NCI-H146 treated with DMSO at 0.1 percent for 48 hours (cell line): ENCODE results near the gene USP19.

ENCODE experiments used
- DNase-seq: peaks from one replicate; lab custom pipeline; 2025; ENCODE audit not compliant: unreplicated experiment; lab: John Stamatoyannopoulos, UW

The USP19 gene

DNA sequence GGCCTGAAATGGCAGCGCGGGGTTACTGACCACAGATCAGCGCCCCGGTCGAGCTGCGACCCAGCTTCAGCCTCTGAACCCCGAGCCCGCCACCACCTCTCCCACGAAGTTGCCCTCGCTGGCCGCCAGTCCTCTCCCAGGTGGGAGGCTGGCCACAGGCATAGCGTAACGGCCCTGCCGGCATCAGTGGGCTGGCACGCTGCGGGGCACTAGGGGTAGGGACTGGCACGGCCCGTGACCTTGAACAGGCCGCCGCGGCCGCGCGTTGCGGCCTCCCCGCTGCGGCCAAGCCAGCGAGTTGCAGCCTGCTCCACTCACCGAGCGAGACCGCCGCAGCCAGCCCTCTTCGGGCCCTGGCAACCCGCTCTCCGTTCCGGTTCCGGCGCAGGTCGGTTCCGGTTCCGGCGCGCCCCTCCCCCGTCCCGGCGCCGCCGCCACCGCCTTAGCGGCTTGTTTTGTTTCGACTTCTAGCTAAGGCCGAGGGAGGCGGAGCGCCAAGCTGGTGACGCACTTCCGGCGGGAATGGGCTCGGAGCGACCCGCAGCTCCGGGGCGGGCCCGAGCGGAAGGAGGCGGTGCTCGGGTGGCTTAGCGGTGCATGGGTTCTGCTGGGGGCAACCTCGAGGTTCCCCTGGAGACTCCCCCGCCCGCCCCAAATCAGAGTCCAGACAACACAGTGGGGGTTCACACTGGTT is at the start of gene USP19:
Gene USP19 (minus strand): TSS at position 386 of the 694 bp plus-strand sequence. CDS start 1,678 bp downstream, outside the sequence.
- DNase-seq = peak; percentile 38

DNA sequence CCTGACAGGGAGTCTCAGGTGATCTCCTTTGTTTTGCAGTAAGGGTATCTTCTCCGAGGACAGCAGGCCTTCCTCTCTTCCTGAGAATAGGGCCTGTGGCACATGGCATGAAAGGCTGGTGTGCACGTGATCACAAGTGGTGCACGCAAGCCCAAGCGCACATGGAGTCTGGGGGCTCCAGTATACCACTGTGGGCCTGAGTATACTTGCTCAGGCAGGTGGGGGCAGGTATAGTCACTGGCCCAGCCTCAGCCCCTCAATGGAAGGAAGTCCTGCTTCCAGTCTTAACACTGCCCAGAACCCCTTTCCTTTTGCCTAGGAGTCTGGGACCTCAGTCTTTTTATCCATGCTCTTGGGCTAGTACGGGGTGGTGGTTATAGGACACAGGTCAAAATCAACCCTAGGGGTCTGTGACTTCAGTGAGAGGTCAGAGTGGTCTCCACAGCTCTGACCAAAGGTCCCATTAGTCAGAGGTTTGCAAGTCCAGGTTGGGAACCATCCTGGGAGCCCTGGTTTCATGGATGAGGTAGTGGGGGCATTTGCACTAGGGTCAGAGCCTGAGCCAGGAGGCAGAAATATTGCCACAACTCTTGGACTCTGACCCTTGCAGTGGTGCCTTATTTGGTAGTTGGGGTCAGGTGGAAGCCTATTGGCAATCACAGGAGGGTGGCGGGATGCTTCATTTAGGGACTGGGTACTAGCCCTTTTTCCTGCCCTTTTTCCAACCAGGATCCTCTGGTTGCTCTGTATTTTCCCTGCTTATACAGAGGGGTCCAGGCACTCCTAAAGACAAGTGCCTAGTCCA is 46.3 kb upstream of the USP19 start:
- DNase-seq = no peak

DNA sequence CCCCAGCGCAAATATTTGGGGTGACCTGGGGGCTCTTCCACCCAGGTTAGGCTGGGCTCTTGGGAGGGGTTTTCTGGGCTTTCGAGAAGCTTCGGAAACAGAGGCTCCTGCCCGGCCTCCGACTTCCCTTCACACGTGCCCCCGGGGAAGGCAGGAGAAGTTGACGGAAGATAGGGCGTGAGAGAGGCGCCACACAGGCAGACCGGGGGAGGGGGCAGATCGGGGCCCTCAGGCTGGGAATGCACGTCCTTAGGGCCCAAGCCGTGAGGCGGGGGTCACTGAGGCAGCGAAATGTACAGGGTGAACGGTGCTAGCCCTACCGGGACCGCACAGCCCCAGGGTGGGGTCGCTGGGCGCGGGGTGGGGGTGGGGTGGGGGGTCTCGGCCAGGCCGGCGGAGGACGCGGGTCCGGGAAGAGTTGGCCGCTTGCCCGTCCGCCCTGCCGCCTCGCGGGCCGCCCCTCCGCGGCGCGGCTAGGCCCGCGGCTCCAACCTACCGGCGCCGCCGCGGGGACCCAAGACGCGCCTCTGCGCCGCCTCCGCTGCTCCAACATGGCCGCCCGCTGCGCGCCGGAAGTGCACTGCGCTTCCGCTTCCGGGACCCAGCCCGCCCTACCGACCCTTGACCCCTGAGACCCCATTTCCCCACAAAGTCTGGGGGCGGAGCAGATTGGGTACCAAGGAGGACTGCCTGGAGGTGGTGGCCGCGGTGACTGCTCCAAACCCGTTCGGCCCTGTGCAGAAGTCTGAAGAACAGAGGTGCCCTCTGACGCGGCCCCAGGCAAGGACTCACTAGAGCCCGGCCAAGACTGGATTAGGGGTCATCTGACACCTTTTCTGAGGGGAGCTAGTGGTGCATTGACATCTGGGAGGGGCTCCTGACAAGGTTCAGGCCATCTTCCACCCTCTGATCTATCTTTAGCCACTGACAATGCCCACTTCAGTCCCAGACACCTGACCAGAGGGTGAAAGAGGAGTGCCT is 45.4 kb upstream of the USP19 start, which contains the start of gene CCDC71:
Gene CCDC71 (minus strand): TSS at position 561 of the 981 bp plus-strand sequence. CDS start 2,123 bp downstream, outside the sequence.
- peak; percentile 16 for DNase-seq

GRCh38 chr3:49164983-49165720 is 44.5 kb upstream of the USP19 start:
- DNase-seq = no peak

DNA sequence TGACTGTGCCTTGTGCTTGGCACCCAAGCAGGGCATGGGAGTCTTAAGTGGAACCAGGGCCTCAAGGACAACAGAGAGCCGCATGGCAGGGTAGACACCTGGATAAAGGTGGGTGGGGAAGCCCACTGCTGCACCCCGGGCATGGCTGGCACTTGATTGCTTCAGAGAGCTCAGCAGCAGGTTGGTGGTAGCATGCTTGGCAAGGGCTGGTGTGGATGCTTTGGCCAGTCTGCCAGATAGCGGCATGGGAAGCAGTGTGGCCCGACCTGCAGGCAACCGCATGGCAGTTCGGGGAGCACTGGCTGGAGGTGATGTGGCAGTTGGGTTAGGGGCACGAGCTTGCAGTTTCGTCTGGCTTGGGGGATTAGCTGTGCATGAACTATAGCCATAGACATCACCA is 43.0 kb upstream of the USP19 start:
- no peak for DNase-seq

GRCh38 chr3:49162751-49163419 is 42.3 kb upstream of the USP19 start:
- DNase-seq = no peak

DNA sequence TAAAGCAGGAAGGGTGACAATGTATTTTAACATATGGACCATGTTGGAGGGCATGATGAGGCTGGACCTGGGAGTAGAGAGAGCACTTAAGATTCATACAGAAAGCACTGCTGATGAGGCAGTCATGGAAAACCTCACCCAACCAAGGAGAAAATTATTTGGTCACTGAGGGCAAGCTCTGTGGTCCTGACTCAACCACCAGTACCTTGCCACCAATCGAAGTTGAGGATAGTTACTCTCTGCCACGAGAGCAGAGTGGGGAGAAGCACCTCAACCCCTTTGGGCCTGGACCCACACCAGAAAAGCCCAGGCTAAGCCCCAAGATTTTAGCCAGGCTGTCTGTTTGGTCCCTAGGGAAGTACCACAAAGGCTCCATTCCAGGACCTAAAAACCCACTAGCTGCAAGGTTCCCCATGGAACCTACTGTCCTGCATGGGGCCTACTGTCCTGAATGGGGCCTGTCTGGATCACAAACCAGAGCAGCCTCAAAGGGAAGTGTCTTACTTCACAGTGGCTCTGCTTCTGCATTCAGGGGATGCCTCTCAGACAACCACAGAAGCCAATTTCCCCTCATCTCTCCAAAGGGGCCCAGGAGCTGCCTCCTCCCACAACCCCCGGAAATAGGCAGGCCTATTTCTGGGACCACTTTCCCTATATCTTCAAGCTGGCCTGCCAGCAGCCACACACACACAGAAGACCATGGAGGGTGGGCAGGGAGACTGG is 41.3 kb upstream of the USP19 start:
- DNase-seq = no peak

GRCh38 chr3:49161197-49161596 is 40.6 kb upstream of the USP19 start:
- no peak for DNase-seq

DNA sequence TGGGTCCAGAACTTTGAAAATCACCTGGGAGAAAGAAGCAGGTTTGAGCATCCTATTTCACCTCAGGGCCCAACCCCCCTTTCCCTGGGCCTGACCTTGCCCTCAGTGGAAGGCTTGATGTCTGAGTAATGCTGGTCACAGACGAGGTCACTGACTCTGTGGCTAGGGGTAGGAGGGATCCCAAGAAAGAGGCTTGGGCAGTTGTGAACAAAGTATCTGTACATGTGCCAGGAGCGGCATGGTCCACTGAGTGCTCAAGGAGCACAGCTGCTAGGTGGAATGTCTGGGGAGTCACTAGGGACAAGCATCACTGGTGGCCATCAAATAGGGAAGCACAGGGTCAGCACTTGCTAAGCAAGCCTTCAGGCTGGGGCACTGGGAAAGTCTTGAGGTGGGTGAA is 38.2 kb upstream of the USP19 start:
- DNase-seq = no peak

- DNase-seq = no peak
These were observed 37.6 kb upstream of the USP19 start for GRCh38 chr3:49158103-49158709.

DNA sequence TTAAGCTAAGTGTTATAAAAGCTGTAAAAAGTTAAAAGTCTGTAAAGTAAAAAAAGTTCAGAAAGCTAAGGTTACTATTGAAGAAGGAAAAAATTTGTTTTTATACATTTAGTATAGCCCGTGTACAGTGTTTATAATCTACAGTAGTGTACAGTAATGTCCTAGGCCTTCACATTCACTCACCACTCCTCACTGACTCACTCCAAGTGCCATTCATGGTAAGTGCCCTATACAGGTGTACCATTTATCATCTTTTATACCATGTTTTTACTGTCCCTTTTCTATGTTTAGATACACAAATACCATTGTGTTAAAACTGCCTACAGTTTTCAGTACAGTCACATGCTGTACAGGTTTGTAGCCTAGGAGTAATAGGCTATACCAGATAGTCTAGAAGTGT is 36.7 kb upstream of the USP19 start:
- no peak for DNase-seq

DNA sequence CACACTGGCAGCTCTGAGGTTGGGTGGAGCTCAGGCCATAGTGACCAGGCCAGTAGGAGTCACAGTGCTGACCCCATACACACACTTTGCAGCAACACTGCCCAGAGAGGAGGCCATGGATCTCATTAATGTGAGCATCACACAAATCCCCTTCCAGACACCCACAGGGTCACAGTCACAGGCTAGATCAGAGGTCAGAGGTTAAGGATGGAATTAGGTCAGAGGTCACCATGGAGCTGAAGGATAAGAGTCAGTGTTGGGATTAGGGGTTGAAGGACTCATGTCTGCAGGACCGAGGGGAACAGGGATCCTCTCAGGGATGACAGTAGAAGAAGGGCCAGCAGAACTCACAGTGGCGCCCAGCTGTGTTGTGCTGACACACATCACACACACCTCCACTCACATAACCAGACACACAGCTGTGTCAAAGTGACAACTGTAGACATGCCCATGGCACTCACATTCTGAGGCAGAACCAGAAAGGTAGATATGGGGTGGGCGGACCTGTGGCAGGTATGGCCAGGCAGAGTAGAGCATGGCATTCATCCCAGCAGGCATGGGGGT is 32.8 kb upstream of the USP19 start:
- no peak for DNase-seq

DNA sequence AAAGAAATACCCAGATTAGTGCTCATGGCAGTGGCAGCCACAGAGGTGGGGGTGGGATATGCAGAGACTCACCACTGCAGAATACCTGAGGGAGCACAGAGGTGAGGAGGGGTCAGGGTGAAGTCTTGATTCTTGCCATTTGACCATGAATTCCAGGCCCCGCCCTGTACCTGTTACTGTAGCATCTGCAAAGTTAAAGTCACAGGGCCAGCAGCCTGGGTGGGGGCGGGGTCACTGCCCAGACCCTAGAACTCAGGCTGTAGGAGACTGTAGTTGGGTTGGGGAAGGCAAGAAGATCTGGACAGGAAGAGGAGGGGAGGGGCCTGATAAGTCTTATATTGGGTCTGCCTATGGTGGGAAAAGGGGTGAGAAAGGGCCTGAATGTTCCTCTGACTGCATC is 31.0 kb upstream of the USP19 start:
- no peak for DNase-seq

- DNase-seq = no peak
These were observed 27.5 kb upstream of the USP19 start for GRCh38 chr3:49148159-49148558.

DNA sequence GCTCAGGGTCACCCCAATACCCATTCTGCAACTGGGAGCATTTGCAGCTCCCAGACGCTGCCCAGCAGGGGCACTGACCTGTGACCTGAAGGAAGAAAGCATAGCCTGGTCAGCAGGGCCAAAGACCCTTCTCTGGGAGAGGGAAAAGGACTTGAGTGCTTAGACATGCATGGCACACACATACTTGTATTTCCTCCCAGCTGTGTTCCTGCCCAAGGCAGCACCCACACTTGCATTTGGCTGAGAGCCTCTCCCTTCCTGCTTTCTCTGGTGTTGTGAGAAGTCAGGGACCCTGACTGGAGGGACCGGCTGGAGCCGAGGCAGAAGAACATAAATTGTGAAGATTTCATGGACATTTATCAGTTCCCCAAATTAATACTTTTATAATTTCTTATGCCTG is 19.5 kb upstream of the USP19 start:
- no peak for DNase-seq

DNA sequence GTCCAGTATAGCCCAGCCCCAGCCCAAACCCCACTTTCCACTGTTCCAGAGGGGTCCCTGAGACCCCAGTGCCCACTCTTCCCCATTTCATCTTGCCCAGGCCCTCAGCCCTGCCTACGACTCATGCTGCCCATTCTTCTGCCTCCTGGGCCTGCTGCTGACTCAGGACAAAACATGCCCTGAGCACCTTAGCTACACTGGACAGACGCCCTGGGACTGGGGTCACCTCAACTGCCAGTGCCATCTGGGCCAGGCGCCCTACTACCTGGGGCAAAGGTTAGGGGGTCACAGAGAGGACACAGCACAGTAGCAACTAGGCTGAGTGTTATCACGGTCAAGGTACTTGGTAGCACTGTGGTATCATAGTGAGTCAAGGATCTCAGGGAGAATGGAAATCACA is 14.9 kb upstream of the USP19 start:
- no peak for DNase-seq

DNA sequence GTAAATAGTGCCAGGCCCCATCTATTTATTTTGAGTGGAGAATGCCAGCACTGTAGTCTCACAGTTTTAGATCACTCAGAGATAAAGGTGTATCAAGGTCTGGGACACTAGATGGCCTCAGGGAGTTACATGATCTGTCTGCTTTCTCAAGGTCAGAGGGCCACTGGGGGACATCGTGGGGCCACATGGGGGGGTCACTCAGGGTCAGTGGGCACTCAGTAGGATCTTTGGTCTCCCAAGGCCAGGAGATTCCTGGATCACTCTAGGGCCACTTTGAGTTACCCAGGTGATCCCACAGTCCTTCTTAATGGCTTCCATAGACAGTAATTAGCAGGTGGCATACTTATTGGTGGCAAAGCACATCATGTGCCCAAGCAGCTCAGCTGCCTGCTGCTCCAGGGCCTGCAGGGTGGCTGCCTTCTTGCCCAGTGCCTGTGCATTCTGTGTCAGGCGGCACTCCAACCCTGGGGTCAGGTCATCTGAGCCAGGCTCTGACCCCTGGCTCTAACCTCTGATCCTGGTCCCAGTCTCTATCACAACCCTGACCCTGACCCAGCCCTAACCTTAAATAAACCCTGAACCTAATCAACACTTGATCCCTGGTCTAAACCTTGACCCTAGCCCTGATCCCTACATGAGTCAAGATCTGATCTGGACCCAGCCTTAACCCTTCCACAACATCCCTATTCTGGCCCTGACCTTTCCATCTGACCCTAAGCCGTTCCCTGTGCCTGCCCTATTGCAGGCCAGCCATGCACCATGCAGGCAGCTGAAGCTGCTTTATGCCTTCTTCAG is 14.0 kb upstream of the USP19 start:
- DNase-seq = no peak
